Measurements from ENCODE around the gene EDDM3A.
"Not testable (repeated sequence)": the region's sequence is repeated elsewhere in the genome, so short reads cannot be mapped to it uniquely, and the experiment has no call there.

The EDDM3A gene

GRCh38 chr14:20698018-20698329 lies 47.7 kb upstream of the EDDM3A start:
- Histone ChIP-seq H3K27ac (replicated peaks) (no peak overlapping the region), H3K27me3 (ENCODE audit: insufficient read depth, poor library complexity, severe bottlenecking) (no peaks in the 10 kb centered on the region), H3K4me3 (replicated peaks; ENCODE audit: insufficient read depth, low read length) (no peak overlapping the region)
- TF ChIP-seq SPI1 (IDR thresholded peaks at IDR 0.05; ENCODE audit: borderline replicate concordance, low read depth), result no peak
- no peak for DNase-seq (ENCODE audit: low read depth in 1 of 2, low spot score in 1 of 2)

- Histone ChIP-seq H3K4me3 (replicated peaks; ENCODE audit: insufficient read depth, low read length) (no peak overlapping the region), H3K27ac (replicated peaks) (no peak overlapping the region), H3K27me3 (ENCODE audit: insufficient read depth, poor library complexity, severe bottlenecking) (no peaks in the 10 kb centered on the region)
- TF ChIP-seq SPI1 (IDR thresholded peaks at IDR 0.05; ENCODE audit: borderline replicate concordance, low read depth) (no peak), CTCF (IDR thresholded peaks at IDR 0.05; ENCODE audit: insufficient read depth, low read length) (no peak), POLR2AphosphoS5 (IDR thresholded peaks at IDR 0.05; ENCODE audit: low read depth) (no peak), GABPA (IDR thresholded peaks at IDR 0.05; ENCODE audit: low read depth) (no peak)
- TF ChIP-seq, protein P1, sequence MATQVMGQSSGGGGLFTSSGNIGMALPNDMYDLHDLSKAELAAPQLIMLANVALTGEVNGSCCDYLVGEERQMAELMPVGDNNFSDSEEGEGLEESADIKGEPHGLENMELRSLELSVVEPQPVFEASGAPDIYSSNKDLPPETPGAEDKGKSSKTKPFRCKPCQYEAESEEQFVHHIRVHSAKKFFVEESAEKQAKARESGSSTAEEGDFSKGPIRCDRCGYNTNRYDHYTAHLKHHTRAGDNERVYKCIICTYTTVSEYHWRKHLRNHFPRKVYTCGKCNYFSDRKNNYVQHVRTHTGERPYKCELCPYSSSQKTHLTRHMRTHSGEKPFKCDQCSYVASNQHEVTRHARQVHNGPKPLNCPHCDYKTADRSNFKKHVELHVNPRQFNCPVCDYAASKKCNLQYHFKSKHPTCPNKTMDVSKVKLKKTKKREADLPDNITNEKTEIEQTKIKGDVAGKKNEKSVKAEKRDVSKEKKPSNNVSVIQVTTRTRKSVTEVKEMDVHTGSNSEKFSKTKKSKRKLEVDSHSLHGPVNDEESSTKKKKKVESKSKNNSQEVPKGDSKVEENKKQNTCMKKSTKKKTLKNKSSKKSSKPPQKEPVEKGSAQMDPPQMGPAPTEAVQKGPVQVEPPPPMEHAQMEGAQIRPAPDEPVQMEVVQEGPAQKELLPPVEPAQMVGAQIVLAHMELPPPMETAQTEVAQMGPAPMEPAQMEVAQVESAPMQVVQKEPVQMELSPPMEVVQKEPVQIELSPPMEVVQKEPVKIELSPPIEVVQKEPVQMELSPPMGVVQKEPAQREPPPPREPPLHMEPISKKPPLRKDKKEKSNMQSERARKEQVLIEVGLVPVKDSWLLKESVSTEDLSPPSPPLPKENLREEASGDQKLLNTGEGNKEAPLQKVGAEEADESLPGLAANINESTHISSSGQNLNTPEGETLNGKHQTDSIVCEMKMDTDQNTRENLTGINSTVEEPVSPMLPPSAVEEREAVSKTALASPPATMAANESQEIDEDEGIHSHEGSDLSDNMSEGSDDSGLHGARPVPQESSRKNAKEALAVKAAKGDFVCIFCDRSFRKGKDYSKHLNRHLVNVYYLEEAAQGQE (IDR thresholded peaks at IDR 0.05; ENCODE audit: insufficient replicate concordance, low read depth), result no peak
- no peak for DNase-seq (ENCODE audit: low read depth in 1 of 2, low spot score in 1 of 2)
These were observed 46.8 kb upstream of the EDDM3A start for GRCh38 chr14:20698934-20699333.

- no peak for DNase-seq (ENCODE audit: low read depth in 1 of 2, low spot score in 1 of 2)
- Histone ChIP-seq H3K27me3 (ENCODE audit: insufficient read depth, poor library complexity, severe bottlenecking) (no peaks in the 10 kb centered on the region), H3K27ac (replicated peaks) (no peak overlapping the region), H3K4me3 (replicated peaks; ENCODE audit: insufficient read depth, low read length) (no peak overlapping the region)
- TF ChIP-seq SPI1 (IDR thresholded peaks at IDR 0.05; ENCODE audit: borderline replicate concordance, low read depth) (no peak), GABPA (IDR thresholded peaks at IDR 0.05; ENCODE audit: low read depth) (no peak), CTCF (IDR thresholded peaks at IDR 0.05; ENCODE audit: insufficient read depth, low read length) (no peak), POLR2AphosphoS5 (IDR thresholded peaks at IDR 0.05; ENCODE audit: low read depth) (no peak)
- TF ChIP-seq, protein P1 (IDR thresholded peaks at IDR 0.05; ENCODE audit: insufficient replicate concordance, low read depth), result no peak
These were observed 45.8 kb upstream of the EDDM3A start for GRCh38 chr14:20699931-20700330.

GRCh38 chr14:20700965-20701364 lies 44.7 kb upstream of the EDDM3A start:
- H3K27me3 ChIP-seq (ENCODE audit: insufficient read depth, poor library complexity, severe bottlenecking); H3K4me3 ChIP-seq (replicated peaks; ENCODE audit: insufficient read depth, low read length); H3K27ac ChIP-seq (replicated peaks); DNase-seq (ENCODE audit: low read depth in 1 of 2, low spot score in 1 of 2): not testable (repeated sequence)

- no peak for DNase-seq (ENCODE audit: low read depth in 1 of 2, low spot score in 1 of 2)
These were observed 38.9 kb upstream of the EDDM3A start for GRCh38 chr14:20706657-20707355.

More at GRCh38 chr14:20706657-20707355, 38.9 kb upstream of the EDDM3A start:
- no peaks in the 10 kb centered on the region for H3K27me3 ChIP-seq (ENCODE audit: insufficient read depth, poor library complexity, severe bottlenecking)
- no peak overlapping the region for H3K27ac ChIP-seq (replicated peaks)
- no peak overlapping the region for H3K4me3 ChIP-seq (replicated peaks; ENCODE audit: insufficient read depth, low read length)
- TF ChIP-seq, protein P1 (IDR thresholded peaks at IDR 0.05; ENCODE audit: insufficient replicate concordance, low read depth), result no peak
- TF ChIP-seq GABPA (IDR thresholded peaks at IDR 0.05; ENCODE audit: low read depth) (no peak), CTCF (IDR thresholded peaks at IDR 0.05; ENCODE audit: insufficient read depth, low read length) (no peak), POLR2AphosphoS5 (IDR thresholded peaks at IDR 0.05; ENCODE audit: low read depth) (no peak), SPI1 (IDR thresholded peaks at IDR 0.05; ENCODE audit: borderline replicate concordance, low read depth) (no peak)
